ENCODE measurements around the gene MRFAP1L1.

The MRFAP1L1 gene

GRCh38 chr4:6715704-6716017, 6.0 kb upstream of the MRFAP1L1 start:
- no peak for DNase-seq

GRCh38 chr4:6714954-6715353, 5.3 kb upstream of the MRFAP1L1 start:
- no peak for DNase-seq

DNA sequence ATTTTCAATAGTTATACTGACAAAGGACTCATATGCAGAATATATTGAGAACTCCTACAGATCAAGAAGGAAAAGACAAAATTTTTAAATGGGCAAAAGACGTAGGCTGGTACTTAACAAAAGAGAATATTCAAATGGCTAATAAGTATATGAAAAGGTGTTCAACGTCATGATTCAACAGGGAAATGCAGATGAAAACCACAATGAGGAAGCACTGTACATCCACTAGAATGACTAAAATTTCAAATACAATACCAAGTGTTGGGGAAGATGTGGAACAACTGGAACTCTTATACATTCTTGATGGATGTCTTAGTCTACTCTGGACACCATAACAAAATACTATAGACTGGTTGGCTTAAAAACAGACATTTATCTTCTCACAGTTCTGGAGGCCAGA, 1.3 kb upstream of the MRFAP1L1 start:
- DNase-seq: no peak

GRCh38 chr4:6710282-6710681, 617 bp upstream of the MRFAP1L1 start:
- DNase-seq: no peak

- DNase-seq: no peak
Observed at GRCh38 chr4:6706173-6706572, 3.5 kb downstream of the MRFAP1L1 start.

DNA sequence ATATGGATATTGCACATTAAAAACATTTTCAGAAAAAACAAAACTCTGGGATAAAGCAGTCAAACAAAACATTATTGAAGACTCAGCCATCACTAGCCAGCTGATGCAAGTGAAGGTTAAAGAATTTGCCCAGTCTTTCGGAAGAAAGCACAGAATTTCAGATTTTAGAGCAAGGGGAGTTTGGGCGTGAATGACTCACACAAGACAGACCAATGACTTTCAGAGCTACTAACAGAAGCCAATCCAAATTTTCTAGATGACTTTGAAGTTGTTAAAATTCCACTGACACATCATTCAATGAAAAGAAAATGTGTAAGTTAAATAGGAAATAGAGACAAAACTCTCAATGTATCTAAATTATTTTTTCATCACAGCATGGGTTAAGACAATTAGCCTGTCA, 4.0 kb downstream of the MRFAP1L1 start:
- DNase-seq: no peak

DNA sequence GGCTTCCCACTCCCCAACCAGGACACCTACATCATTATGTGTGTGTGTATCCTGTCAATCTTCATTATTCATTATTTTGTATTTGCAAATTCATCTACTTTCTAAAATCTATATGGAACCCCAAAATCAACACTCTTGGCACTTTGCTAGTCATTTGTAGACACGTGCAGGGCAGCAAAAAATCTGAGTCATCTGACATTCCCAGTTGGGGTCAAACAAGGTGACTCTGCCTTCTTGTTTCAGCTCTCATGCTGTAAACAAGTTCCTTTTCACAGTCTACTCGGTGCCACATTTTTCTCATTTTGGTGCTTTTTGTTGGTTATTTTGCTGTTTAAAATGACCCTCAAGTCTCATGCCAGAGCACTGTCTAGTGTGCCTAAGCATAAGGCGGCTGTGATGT, 5.9 kb downstream of the MRFAP1L1 start:
- DNase-seq: no peak

DNA sequence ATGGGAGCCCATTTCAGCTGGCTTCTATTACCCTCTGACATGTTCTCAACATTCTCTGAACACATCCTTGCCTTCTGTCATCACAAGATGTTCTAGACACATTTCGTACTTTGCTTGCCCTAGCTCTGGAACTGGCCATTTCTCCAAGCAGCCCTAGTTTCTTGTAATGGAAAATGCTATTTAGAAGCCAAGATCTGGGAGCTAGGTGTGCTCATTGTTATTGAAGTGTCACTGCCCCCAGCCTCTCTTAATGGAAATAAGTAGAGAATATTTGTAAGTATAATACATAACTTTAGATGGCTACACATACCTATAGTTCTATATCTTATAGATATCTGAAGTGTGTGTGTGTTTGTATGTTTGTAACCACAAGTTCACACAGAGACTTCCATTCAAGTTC, 6.9 kb downstream of the MRFAP1L1 start:
- no peak for DNase-seq

GRCh38 chr4:6701371-6701770, 8.3 kb downstream of the MRFAP1L1 start:
- peak; percentile 59 for DNase-seq

GRCh38 chr4:6699903-6700302, 9.8 kb downstream of the MRFAP1L1 start:
- DNase-seq: no peak

- peak; percentile 54 for DNase-seq
Observed at GRCh38 chr4:6699388-6699787, 10.3 kb downstream of the MRFAP1L1 start.

GRCh38 chr4:6697131-6697530, 12.5 kb downstream of the MRFAP1L1 start:
- DNase-seq: no peak

GRCh38 chr4:6696611-6697010, 13.1 kb downstream of the MRFAP1L1 start:
- DNase-seq: peak; percentile 46

DNA sequence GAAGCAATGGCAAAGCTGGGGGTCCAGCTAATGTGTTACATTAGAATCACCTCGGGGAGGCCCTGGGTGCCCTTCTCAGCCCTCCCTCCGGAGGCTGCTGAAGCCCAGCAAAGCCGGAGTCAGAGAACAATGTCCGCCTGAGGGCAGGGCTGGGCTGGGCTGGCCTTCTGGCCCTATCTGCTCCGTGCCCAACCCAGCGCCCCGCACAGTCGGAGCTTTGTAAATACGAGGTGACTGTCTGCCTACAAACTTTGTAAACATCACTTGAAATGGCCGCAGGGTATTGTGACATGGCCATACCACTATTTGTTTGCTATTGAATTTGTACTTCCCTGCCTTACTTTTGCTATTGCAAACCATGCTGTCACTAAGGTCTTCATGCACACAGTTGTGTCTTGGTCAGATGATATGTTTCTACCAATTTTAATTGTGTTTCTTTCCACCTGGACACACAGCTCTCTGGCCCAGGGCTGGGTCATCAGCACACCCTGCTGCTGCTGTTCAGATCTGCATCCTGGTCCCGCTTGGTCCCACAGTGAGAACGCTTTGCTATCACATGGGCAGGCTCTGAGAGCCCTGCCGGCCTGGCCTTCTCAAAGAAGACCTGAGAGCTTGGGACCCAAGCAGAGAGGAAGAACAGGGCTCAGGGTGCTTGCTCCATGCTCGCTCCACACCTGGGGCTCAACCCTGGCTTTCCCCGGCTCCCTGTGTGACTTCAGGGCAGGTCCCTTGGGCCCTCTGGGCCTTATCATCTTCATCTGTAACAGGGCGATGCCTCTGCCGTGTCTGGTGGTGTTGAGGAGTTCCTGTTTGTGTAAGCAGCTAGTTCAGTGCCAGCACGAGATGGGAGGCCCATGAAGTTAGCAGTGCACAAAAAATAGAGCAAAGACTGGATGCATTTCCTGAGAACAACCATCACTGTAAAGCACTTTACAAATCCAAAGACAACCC, 13.7 kb downstream of the MRFAP1L1 start:
- peak; percentile 82 for DNase-seq

- DNase-seq: peak; percentile 69
Observed at GRCh38 chr4:6694177-6694901, 15.3 kb downstream of the MRFAP1L1 start.

DNA sequence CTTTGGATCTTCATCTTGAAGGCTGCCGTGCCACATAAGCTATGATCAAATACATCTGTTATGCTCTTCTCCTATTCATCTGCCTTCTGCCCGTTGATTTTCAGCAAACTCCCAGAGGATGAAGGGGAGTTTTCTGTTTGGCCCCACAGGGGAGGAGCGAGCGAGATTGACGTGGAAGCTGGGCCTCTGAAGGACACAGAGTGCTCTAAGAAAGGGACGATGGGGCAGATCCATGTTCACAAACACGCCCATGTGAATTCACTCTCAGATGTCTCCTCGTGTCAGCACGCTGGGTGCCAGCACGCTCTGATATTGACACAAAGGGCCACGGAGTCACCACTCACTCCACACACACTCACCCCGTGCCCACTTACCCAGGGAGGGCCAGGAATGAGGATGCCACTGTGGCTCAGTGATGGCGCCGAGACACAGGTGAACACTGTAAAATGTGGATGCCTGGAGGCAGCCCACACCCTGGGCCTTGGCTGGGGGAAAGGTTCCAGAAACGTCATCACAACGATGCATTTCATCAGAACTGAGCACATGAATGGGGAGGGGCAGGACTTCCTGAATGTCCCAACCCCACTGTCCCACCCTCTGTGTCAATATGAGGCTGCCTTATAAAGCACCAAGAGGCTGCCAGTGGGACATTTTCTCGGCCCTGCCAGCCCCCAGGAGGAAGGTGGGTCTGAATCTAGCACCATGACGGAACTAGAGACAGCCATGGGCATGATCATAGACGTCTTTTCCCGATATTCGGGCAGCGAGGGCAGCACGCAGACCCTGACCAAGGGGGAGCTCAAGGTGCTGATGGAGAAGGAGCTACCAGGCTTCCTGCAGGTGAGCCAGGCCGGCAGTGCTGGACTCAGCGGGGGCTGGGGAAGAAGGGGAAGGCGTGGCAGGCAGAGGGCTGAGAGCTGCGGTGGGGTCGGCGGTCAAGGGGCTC, 16.2 kb downstream of the MRFAP1L1 start, which contains the start of gene S100P:
Gene S100P (plus strand): TSS at position 648 of the 946 bp plus-strand sequence. CDS start 55 bp downstream, at position 703.
- no peak for DNase-seq

- DNase-seq: no peak
Observed at GRCh38 chr4:6692806-6693205, 16.9 kb downstream of the MRFAP1L1 start.

DNA sequence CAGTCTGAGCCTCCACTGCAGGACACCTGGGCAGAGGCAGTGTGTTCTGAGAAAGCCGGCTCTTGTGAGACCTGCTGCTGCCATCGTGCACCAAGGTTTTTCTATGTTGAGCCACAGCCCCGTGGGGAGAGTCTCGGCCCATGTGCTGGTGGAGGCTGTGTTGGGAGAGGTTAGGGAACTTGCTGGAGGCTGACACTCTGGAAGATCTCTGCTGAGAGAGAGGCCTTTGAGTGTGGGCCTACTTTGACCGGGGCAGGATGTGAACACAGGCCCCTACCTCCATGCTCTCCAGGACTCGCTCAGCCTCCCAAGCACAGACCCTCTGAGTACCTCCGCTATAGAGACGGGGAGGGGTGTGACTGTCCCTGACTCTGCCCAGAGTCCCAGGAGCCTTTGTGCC, 17.3 kb downstream of the MRFAP1L1 start:
- no peak for DNase-seq

DNA sequence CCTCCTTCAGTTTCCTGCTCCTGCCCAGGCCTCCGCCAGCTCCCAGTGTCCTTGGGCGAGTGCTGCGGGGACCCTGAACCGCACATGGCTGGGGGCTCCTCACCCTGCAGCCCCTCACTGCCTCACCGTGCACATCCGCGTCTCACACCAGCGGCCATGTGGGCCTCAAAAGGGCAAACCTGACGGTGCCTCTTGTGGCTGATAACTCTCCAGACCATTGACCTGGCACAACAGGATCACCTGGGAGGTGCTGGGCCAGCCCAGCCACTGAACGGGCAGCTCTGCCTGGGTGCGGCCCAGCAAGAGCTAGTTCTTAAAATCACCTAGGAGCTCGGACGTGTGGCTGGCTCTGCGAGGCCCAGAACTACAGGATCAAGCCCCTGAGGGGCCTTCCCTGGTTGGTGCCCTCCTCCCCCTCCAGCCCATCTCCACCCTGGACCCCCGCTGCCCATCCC, 20.1 kb downstream of the MRFAP1L1 start:
- DNase-seq: peak; percentile 35

- DNase-seq: peak; percentile 83
Observed at GRCh38 chr4:6688879-6689505, 20.7 kb downstream of the MRFAP1L1 start.

GRCh38 chr4:6687947-6688878, 21.5 kb downstream of the MRFAP1L1 start:
- no peak for DNase-seq

Measured in CD4-positive, alpha-beta T cell treated with Interleukin-17A for 4 hours (primary cell).